Gastroesophageal sphincter (tissue), 4 donors: Measurements from ENCODE around the gene DOCK2. TPM values are rescaled to one million over a fixed set of nuclear protein-coding genes. Genes with fewer than 3 reads are reported as not detected.

Experiments
- ATAC-seq: fragments of 150-250 bp; one replicate; pipeline ENCODE4 v1.9.1; 2016; ENCODE audit warnings: mild to moderate bottlenecking, moderate library complexity
- H3K27ac ChIP-seq, 4 donors: fragments of 200-600 bp; sonication (generic) in 3 of 4; 1 replicate in 3 of 4; 2 replicates in 1 of 4; pipeline ENCODE4 v1.5.1; 2016 to 2019
- H3K27me3 ChIP-seq: fragments of 200-600 bp; sonication (generic); one replicate; pipeline ENCODE4 v1.5.1; 2019
- H3K36me3 ChIP-seq, 2 donors: fragments of 200-600 bp; sonication (generic); one replicate each; pipeline ENCODE4 v1.5.1; 2019; ENCODE audit warnings: control low read depth in 1 of 2
- H3K4me1 ChIP-seq, 3 donors: fragments of 200-600 bp; sonication (generic); 1 replicate in 2 of 3; 2 replicates in 1 of 3; pipeline ENCODE4 v1.5.1; 2016 to 2019; ENCODE audit warnings: control low read depth in 2 of 3
- H3K4me3 ChIP-seq, 2 donors: fragments of 200-600 bp; sonication (generic); one replicate each; pipeline ENCODE4 v1.5.1; 2019; ENCODE audit warnings: mild to moderate bottlenecking in 1 of 2, moderate library complexity in 1 of 2
- H3K9me3 ChIP-seq, 3 donors: fragments of 200-600 bp; sonication (generic); one replicate each; pipeline ENCODE4 v1.5.1; 2017 to 2019; ENCODE audit warnings: control low read depth in 2 of 3
- CTCF ChIP-seq, 4 experiments: fragments of 200-600 bp in 2 of 4; fragments of 450-650 bp in 2 of 4; sonication (generic) in 1 of 4; IDR thresholded peaks; one replicate each; pipeline ENCODE4 v1.5.1; 2017 to 2019; ENCODE audit warnings: antibody characterized with exemption in 4 of 4, mild to moderate bottlenecking in 2 of 4, moderate library complexity in 2 of 4
- EP300 ChIP-seq: sonication (generic); formaldehyde crosslinking; IDR thresholded peaks from one replicate; pipeline ENCODE4 v1.6.1; 2017; ENCODE audit warnings: antibody characterized with exemption, mild to moderate bottlenecking
- POLR2A ChIP-seq, 2 donors: fragments of 450-650 bp; IDR thresholded peaks; one replicate each; pipeline ENCODE4 v1.6.1; 2017; ENCODE audit warnings: antibody characterized with exemption in 2 of 2, mild to moderate bottlenecking in 2 of 2, moderate library complexity in 1 of 2
- POLR2AphosphoS5 ChIP-seq: sonication (generic); formaldehyde crosslinking; IDR thresholded peaks from one replicate; pipeline ENCODE4 v1.6.1; 2017; ENCODE audit warnings: antibody characterized with exemption
- WGBS, 2 donors: methylation state at CpG; one replicate each; pipeline ENCODE4 v1.1.5; 2018; ENCODE audit warnings: low coverage in 1 of 2; 5-methylcytosine and 5-hydroxymethylcytosine counted together
- total RNA-seq, 4 donors: library from RNA; depleted of rRNA; stranded (reverse); fragments of >200 nt; gene quantifications; one replicate each; pipeline ENCODE4 v1.1.0, GENCODE V29; 2016

The DOCK2 gene
- total RNA-seq, 4 donors from 2014 or later = 9.3 to 20.6 (median 11.8) TPM

GRCh38 chr5:170115925-170116324, 478.9 kb downstream of the DOCK2 start:
- no peaks in the 10 kb centered on the region for H3K9me3 ChIP-seq
- TF ChIP-seq CTCF (IDR thresholded peaks at IDR 0.05) (no peak), POLR2A (IDR thresholded peaks at IDR 0.05) (no peak), POLR2AphosphoS5 (no peak), EP300 (no peak)
- WGBS, 2 donors = 93 to 100% methylated on average over 1 to 2 of the region's 2 CpGs

GRCh38 chr5:170117736-170118135, 480.7 kb downstream of the DOCK2 start:
- Histone ChIP-seq H3K27ac (no peak overlapping the region), H3K27me3 (no peaks in the 10 kb centered on the region), H3K9me3 (no peaks in the 10 kb centered on the region), H3K4me3 (no peak overlapping the region), H3K4me1 (no peaks in the 10 kb centered on the region), H3K36me3 (no peaks in the 10 kb centered on the region)
- TF ChIP-seq POLR2AphosphoS5 (no peak), POLR2A (IDR thresholded peaks at IDR 0.05) (no peak), EP300 (no peak), CTCF (IDR thresholded peaks at IDR 0.05) (no peak)
- ATAC-seq = no peak
- WGBS, 2 donors = 83 to 100% methylated on average over 1 of the region's 2 CpGs

More at GRCh38 chr5:170115925-170116324, 478.9 kb downstream of the DOCK2 start:
- Histone ChIP-seq H3K27me3 (no peaks in the 10 kb centered on the region), H3K4me3 (no peak overlapping the region), H3K27ac (no peak overlapping the region), H3K4me1 (no peaks in the 10 kb centered on the region), H3K36me3 (no peaks in the 10 kb centered on the region)
- ATAC-seq = no peak

GRCh38 chr5:170120576-170120975, 483.5 kb downstream of the DOCK2 start:
- Histone ChIP-seq H3K9me3 (peaks cover 0 to 14% (median 0%) of the 10 kb centered on the region in 3 donors), H3K4me1 (no peaks in the 10 kb centered on the region), H3K27ac (no peak overlapping the region), H3K4me3 (no peak overlapping the region), H3K27me3 (no peaks in the 10 kb centered on the region), H3K36me3 (no peaks in the 10 kb centered on the region)
- no peak for ATAC-seq
- TF ChIP-seq POLR2AphosphoS5 = no peak
- no peak for TF ChIP-seq POLR2A (IDR thresholded peaks at IDR 0.05)
- TF ChIP-seq CTCF (IDR thresholded peaks at IDR 0.05) = no peak
- no peak for TF ChIP-seq EP300
- WGBS, 2 donors = 60 to 100% methylated on average over 1 to 2 of the region's 2 CpGs

- Histone ChIP-seq H3K4me3 (no peak overlapping the region), H3K27ac (no peak overlapping the region), H3K9me3 (peaks cover 0 to 20% (median 2%) of the 10 kb centered on the region in 3 donors), H3K36me3 (no peaks in the 10 kb centered on the region), H3K4me1 (no peaks in the 10 kb centered on the region), H3K27me3 (no peaks in the 10 kb centered on the region)
- WGBS, 2 donors = 62 to 78% methylated on average over 2 to 7 of the region's 7 CpGs
- ATAC-seq = no peak
- TF ChIP-seq POLR2AphosphoS5 (no peak), EP300 (no peak), CTCF (IDR thresholded peaks at IDR 0.05) (no peak), POLR2A (IDR thresholded peaks at IDR 0.05) (no peak)
Observed at GRCh38 chr5:170121321-170121720, 484.2 kb downstream of the DOCK2 start.

- Histone ChIP-seq H3K4me3 (no peak overlapping the region), H3K27me3 (no peaks in the 10 kb centered on the region), H3K4me1 (no peaks in the 10 kb centered on the region), H3K27ac (no peak overlapping the region), H3K36me3 (no peaks in the 10 kb centered on the region), H3K9me3 (peaks cover 0 to 38% (median 2%) of the 10 kb centered on the region in 3 donors)
- WGBS, 2 donors = 63 to 85% methylated on average over 1 of the region's 1 CpG
- TF ChIP-seq POLR2A (IDR thresholded peaks at IDR 0.05) (no peak), CTCF (IDR thresholded peaks at IDR 0.05) (no peak), POLR2AphosphoS5 (no peak), EP300 (no peak)
- no peak for ATAC-seq
Observed at GRCh38 chr5:170126061-170126460, 489.0 kb downstream of the DOCK2 start.
